Stomach smooth muscle (tissue), 2 donors: ENCODE measurements around the gene NRXN3.

ENCODE experiments used
- H3K27ac ChIP-seq: one replicate; pipeline ENCODE4 v1.7.0; 2013; ENCODE audit warnings: mild to moderate bottlenecking, low read length, inconsistent platforms
- H3K27me3 ChIP-seq, 2 donors: one replicate each; pipeline ENCODE4 v1.7.0; 2013; ENCODE audit warnings: low read length in 2 of 2; ENCODE audit not compliant: insufficient read depth in 2 of 2, control insufficient read depth in 1 of 2
- H3K36me3 ChIP-seq, 2 donors: one replicate each; pipeline ENCODE4 v1.7.0; 2013; ENCODE audit warnings: low read length in 2 of 2; ENCODE audit not compliant: control insufficient read depth in 2 of 2, insufficient read depth in 2 of 2
- H3K4me1 ChIP-seq: one replicate; pipeline ENCODE4 v1.7.0; 2013; ENCODE audit warnings: low read length; ENCODE audit not compliant: control insufficient read depth, insufficient read depth
- H3K4me3 ChIP-seq, 2 donors: one replicate each; pipeline ENCODE4 v1.7.0; 2013; ENCODE audit warnings: low read length in 2 of 2
- H3K9ac ChIP-seq, 2 donors: one replicate each; pipeline ENCODE4 v1.7.0; 2013; ENCODE audit warnings: low read length in 2 of 2, mild to moderate bottlenecking in 1 of 2
- H3K9me3 ChIP-seq, 2 donors: one replicate each; pipeline ENCODE4 v1.7.0; 2013; ENCODE audit warnings: low read length in 2 of 2; ENCODE audit not compliant: control insufficient read depth in 2 of 2
- donor health status: healthy.
- donor health status: Pancreatic carcinoma.

NRXN3 gene

GRCh38 chr14:78197051-78197450, 26.9 kb downstream of the NRXN3 start:
- H3K4me1 ChIP-seq, result no peaks in the 10 kb centered on the region
- H3K9ac ChIP-seq, result no peak overlapping the region
- no peaks in the 10 kb centered on the region for H3K36me3 ChIP-seq
- H3K27ac ChIP-seq, result no peak overlapping the region
- H3K4me3 ChIP-seq, result no peak overlapping the region
- peaks cover 2 to 3% of the 10 kb centered on the region in 2 donors for H3K27me3 ChIP-seq
- peaks cover 5 to 7% of the 10 kb centered on the region in 2 donors for H3K9me3 ChIP-seq

GRCh38 chr14:78202163-78202562, 32.0 kb downstream of the NRXN3 start:
- Histone ChIP-seq H3K36me3 (no peaks in the 10 kb centered on the region), H3K27ac (no peak overlapping the region), H3K9me3 (peaks cover 5 to 7% of the 10 kb centered on the region in 2 donors), H3K4me1 (no peaks in the 10 kb centered on the region), H3K27me3 (peaks cover 0 to 3% of the 10 kb centered on the region in 2 donors), H3K4me3 (no peak overlapping the region), H3K9ac (no peak overlapping the region)

GRCh38 chr14:78202976-78203375, 32.8 kb downstream of the NRXN3 start:
- no peak overlapping the region for H3K9ac ChIP-seq
- no peak overlapping the region for H3K27ac ChIP-seq
- no peaks in the 10 kb centered on the region for H3K36me3 ChIP-seq
- no peaks in the 10 kb centered on the region for H3K4me1 ChIP-seq
- peaks cover 4 to 5% of the 10 kb centered on the region in 2 donors for H3K9me3 ChIP-seq
- H3K4me3 ChIP-seq, result no peak overlapping the region
- H3K27me3 ChIP-seq, result no peaks in the 10 kb centered on the region

GRCh38 chr14:78207414-78207813, 37.2 kb downstream of the NRXN3 start:
- Histone ChIP-seq H3K27me3 (peaks cover 0 to 3% of the 10 kb centered on the region in 2 donors), H3K4me3 (no peak overlapping the region), H3K4me1 (no peaks in the 10 kb centered on the region), H3K36me3 (no peaks in the 10 kb centered on the region), H3K9me3 (peaks cover 5 to 7% of the 10 kb centered on the region in 2 donors), H3K27ac (no peak overlapping the region), H3K9ac (no peak overlapping the region)

- Histone ChIP-seq H3K27me3 (no peaks in the 10 kb centered on the region), H3K4me1 (no peaks in the 10 kb centered on the region), H3K9me3 (no peaks in the 10 kb centered on the region), H3K9ac (no peak overlapping the region), H3K27ac (no peak overlapping the region), H3K4me3 (no peak overlapping the region), H3K36me3 (no peaks in the 10 kb centered on the region)
These were observed 50.1 kb downstream of the NRXN3 start for GRCh38 chr14:78220273-78220672.

GRCh38 chr14:78222746-78223145, 52.6 kb downstream of the NRXN3 start:
- Histone ChIP-seq H3K27me3 (no peaks in the 10 kb centered on the region), H3K27ac (no peak overlapping the region), H3K4me3 (no peak overlapping the region), H3K4me1 (no peaks in the 10 kb centered on the region), H3K36me3 (no peaks in the 10 kb centered on the region), H3K9ac (no peak overlapping the region), H3K9me3 (no peaks in the 10 kb centered on the region)

- Histone ChIP-seq H3K4me3 (no peak overlapping the region), H3K27me3 (no peaks in the 10 kb centered on the region), H3K4me1 (no peaks in the 10 kb centered on the region), H3K9ac (no peak overlapping the region), H3K27ac (no peak overlapping the region), H3K9me3 (no peaks in the 10 kb centered on the region), H3K36me3 (no peaks in the 10 kb centered on the region)
These were observed 57.3 kb downstream of the NRXN3 start for GRCh38 chr14:78227248-78228077.

GRCh38 chr14:78228702-78229327, 58.6 kb downstream of the NRXN3 start:
- no peak overlapping the region for H3K4me3 ChIP-seq

GRCh38 chr14:78232231-78233000, 62.2 kb downstream of the NRXN3 start:
- no peaks in the 10 kb centered on the region for H3K4me1 ChIP-seq
- H3K9me3 ChIP-seq, result no peaks in the 10 kb centered on the region
- H3K4me3 ChIP-seq, result no peak overlapping the region
- no peaks in the 10 kb centered on the region for H3K36me3 ChIP-seq
- H3K27me3 ChIP-seq, result no peaks in the 10 kb centered on the region
- H3K9ac ChIP-seq, result no peak overlapping the region
- no peak overlapping the region for H3K27ac ChIP-seq

More at GRCh38 chr14:78228702-78229327, 58.6 kb downstream of the NRXN3 start:
- H3K9ac ChIP-seq, result no peak overlapping the region
- no peaks in the 10 kb centered on the region for H3K36me3 ChIP-seq
- no peaks in the 10 kb centered on the region for H3K27me3 ChIP-seq
- no peak overlapping the region for H3K27ac ChIP-seq
- no peaks in the 10 kb centered on the region for H3K9me3 ChIP-seq
- no peaks in the 10 kb centered on the region for H3K4me1 ChIP-seq

GRCh38 chr14:78238141-78238540, 68.0 kb downstream of the NRXN3 start:
- Histone ChIP-seq H3K9ac (no peak overlapping the region), H3K4me3 (no peak overlapping the region), H3K4me1 (no peaks in the 10 kb centered on the region), H3K9me3 (no peaks in the 10 kb centered on the region), H3K27ac (no peak overlapping the region), H3K36me3 (no peaks in the 10 kb centered on the region), H3K27me3 (no peaks in the 10 kb centered on the region)
